ENCODE measurements around the gene MTMR12. TPM values are rescaled to one million over a fixed set of nuclear protein-coding genes. Genes with fewer than 3 reads are reported as not detected.

The MTMR12 gene
- total and polyA plus RNA-seq, 10 of the 15 experiments (the other 5 are each of a cell fraction or from before 2014, with no cell fraction given): 5.0 to 22.9 (median 16.3) TPM

GRCh38 chr5:32291591-32291990 lies 21.1 kb downstream of the MTMR12 start:
- DNase-seq (ENCODE audit: low read depth, low spot score) (no peak), ATAC-seq (no peak), FAIRE-seq (no peak)
- Histone ChIP-seq H3K9ac (ENCODE audit: control insufficient read depth, insufficient read depth, low read length) (no peak overlapping the region), H3K4me1 (ENCODE audit: control insufficient read depth, insufficient read depth, low read length) (peaks cover 9% of the 10 kb centered on the region), H3K27me3 (replicated peaks in 1 of 2; ENCODE audit: control insufficient read depth in 2 of 2, insufficient read depth in 2 of 2, low read length in 1 of 2) (no peaks in the 10 kb centered on the region), H3K79me2 (ENCODE audit: control insufficient read depth, insufficient read depth, low read length) (no peaks in the 10 kb centered on the region; the same call in none of the 2 replicates), H3K4me3 (no peak overlapping the region), H3K4me2 (ENCODE audit: control insufficient read depth, insufficient read depth) (no peak overlapping the region), H3K27ac (ENCODE audit: control insufficient read depth, insufficient read depth) (no peak overlapping the region), H2AFZ (ENCODE audit: control insufficient read depth, low read depth, low read length) (no peak overlapping the region), H3K36me3 (ENCODE audit: control insufficient read depth in 2 of 2, insufficient read depth in 2 of 2, low read length in 1 of 2) (peaks cover 5 to 8% of the 10 kb centered on the region in 2 experiments), H3K9me3 (replicated peaks; ENCODE audit: control insufficient read depth, insufficient read depth, low read length) (no peaks in the 10 kb centered on the region; the same call in 2 of the 3 replicates), H4K20me1 (ENCODE audit: control insufficient read depth, insufficient read depth) (no peaks in the 10 kb centered on the region)
- BruUV-seq (replicated peaks): no TSS peak
- 90% methylated on average over 7 of the region's 7 CpGs for WGBS (ENCODE audit: insufficient coverage, insufficient replicate concordance, low lambda C conversion rate, missing lambda C conversion rate)
- POLR2A ChIA-PET: no interaction called here
- intact Hi-C loops (cut with micrococcal nuclease; ENCODE audit: unreplicated experiment): no loop called here
- RAD21 ChIA-PET (ENCODE audit: unreplicated experiment): no interaction called here
- TF ChIP-seq ZNF384 (IDR thresholded peaks at IDR 0.05; ENCODE audit: borderline replicate concordance, low read depth, low read length) (no peak), NFIC (IDR thresholded peaks at IDR 0.05; ENCODE audit: low read depth, low read length) (no peak), KAT2A (conservative IDR thresholded peaks at IDR 0.05; ENCODE audit: control insufficient read depth, low read depth, low read length) (no peak), RCOR1 (conservative IDR thresholded peaks at IDR 0.05; ENCODE audit: low read depth, low read length) (no peak), MYC (IDR thresholded peaks at IDR 0.05; ENCODE audit: insufficient read depth, insufficient read length, insufficient replicate concordance, low read length, severe bottlenecking) (no peak)
- in situ Hi-C loops (cut with MboI): no loop called here
- CTCF ChIA-PET: no interaction called here
- SMC1A ChIA-PET (ENCODE audit: uncharacterized antibody, unreplicated experiment): no interaction called here

GRCh38 chr5:32290922-32291321 lies 21.8 kb downstream of the MTMR12 start:
- BruUV-seq (replicated peaks): no TSS peak
- in situ Hi-C loops (cut with MboI) (no loop called here), intact Hi-C loops (cut with micrococcal nuclease; ENCODE audit: unreplicated experiment) (no loop called here)
- H3K4me3 ChIP-seq: no peak overlapping the region
- H3K27me3 ChIP-seq (replicated peaks in 1 of 2; ENCODE audit: control insufficient read depth in 2 of 2, insufficient read depth in 2 of 2, low read length in 1 of 2): no peaks in the 10 kb centered on the region
- H3K4me2 ChIP-seq (ENCODE audit: control insufficient read depth, insufficient read depth): no peak overlapping the region
- ATAC-seq (peak; percentile 75), FAIRE-seq (no peak), DNase-seq (ENCODE audit: low read depth, low spot score) (no peak)
- SMC1A ChIA-PET (ENCODE audit: uncharacterized antibody, unreplicated experiment): no interaction called here
- CTCF ChIA-PET: no interaction called here
- H3K9me3 ChIP-seq (replicated peaks; ENCODE audit: control insufficient read depth, insufficient read depth, low read length): no peaks in the 10 kb centered on the region; the same call in 2 of the 3 replicates
- RAD21 ChIA-PET (ENCODE audit: unreplicated experiment): no interaction called here
- H4K20me1 ChIP-seq (ENCODE audit: control insufficient read depth, insufficient read depth): no peaks in the 10 kb centered on the region
- H3K9ac ChIP-seq (ENCODE audit: control insufficient read depth, insufficient read depth, low read length): no peak overlapping the region
- POLR2A ChIA-PET: no interaction called here
- H2AFZ ChIP-seq (ENCODE audit: control insufficient read depth, low read depth, low read length): no peak overlapping the region
- H3K79me2 ChIP-seq (ENCODE audit: control insufficient read depth, insufficient read depth, low read length): no peaks in the 10 kb centered on the region; the same call in 1 of the 2 replicates
- WGBS (ENCODE audit: insufficient coverage, insufficient replicate concordance, low lambda C conversion rate, missing lambda C conversion rate): 61% methylated on average over 5 of the region's 5 CpGs
- peaks cover 0 to 8% of the 10 kb centered on the region in 2 experiments for H3K36me3 ChIP-seq (ENCODE audit: control insufficient read depth in 2 of 2, insufficient read depth in 2 of 2, low read length in 1 of 2)
- peaks cover 9% of the 10 kb centered on the region for H3K4me1 ChIP-seq (ENCODE audit: control insufficient read depth, insufficient read depth, low read length)
- no peak overlapping the region for H3K27ac ChIP-seq (ENCODE audit: control insufficient read depth, insufficient read depth)
- TF ChIP-seq SMAD1 (IDR thresholded peaks at IDR 0.05; ENCODE audit: low read depth, partially characterized antibody): no peak
- peak; percentile 67; the same call in 1 of the 2 replicates for TF ChIP-seq SPI1 (IDR thresholded peaks at IDR 0.05; ENCODE audit: borderline replicate concordance, insufficient read depth, low read depth, low read length)
- TF ChIP-seq EED (IDR thresholded peaks at IDR 0.05; ENCODE audit: low read depth): peak; percentile 50; the same call in 1 of the 2 replicates
- peak; percentile 66; the same call in 1 of the 2 replicates for TF ChIP-seq TCF12 (IDR thresholded peaks at IDR 0.05; ENCODE audit: low read depth, low read length)
- TF ChIP-seq JUNB (IDR thresholded peaks at IDR 0.05): peak; percentile 73
- no peak for TF ChIP-seq ZNF24 (IDR thresholded peaks at IDR 0.05)
- TF ChIP-seq MLLT1 (IDR thresholded peaks at IDR 0.05): no peak
- TF ChIP-seq BHLHE40 (IDR thresholded peaks at IDR 0.05; ENCODE audit: borderline replicate concordance in 1 of 2, low read depth in 2 of 2, low read length in 1 of 2): peak in 1 of 2 experiments; percentile 13; a peak in 1 of 4 replicates
- peak; percentile 53; the same call in 1 of the 2 replicates for TF ChIP-seq CREM (IDR thresholded peaks at IDR 0.05; ENCODE audit: low read depth)
- peak; percentile 41 for TF ChIP-seq RELA (IDR thresholded peaks at IDR 0.05; ENCODE audit: borderline replicate concordance, partially characterized antibody)
- TF ChIP-seq MEF2A (IDR thresholded peaks at IDR 0.05; ENCODE audit: insufficient read depth, low read depth, low read length): no peak
- TF ChIP-seq RAD51 (IDR thresholded peaks at IDR 0.05): peak; percentile 19; the same call in 1 of the 2 replicates
